Chondrocyte (in vitro differentiated cells): ENCODE data around the gene DCAF17. TPM values are rescaled to one million over a fixed set of nuclear protein-coding genes. Genes with fewer than 3 reads are reported as not detected.
"Not testable (repeated sequence)": the region's sequence is repeated elsewhere in the genome, so short reads cannot be mapped to it uniquely, and the experiment has no call there.

Experiments used
- DNase-seq: peaks from one replicate; pipeline ENCODE4 v3.0.0; 2021; ENCODE audit warnings: mixed read lengths, low spot score
- H3K27ac Mint-ChIP-seq: one replicate; pipeline ENCODE4 v1.8.0; 2021; ENCODE audit warnings: mild to moderate bottlenecking, moderate library complexity, mixed read lengths; ENCODE audit not compliant: unreplicated experiment
- H3K27me3 Mint-ChIP-seq: 2 replicates; pipeline ENCODE4 v1.8.0; 2021; ENCODE audit warnings: low read depth, mixed read lengths
- H3K36me3 Mint-ChIP-seq: 2 replicates; pipeline ENCODE4 v1.8.0; 2021; ENCODE audit warnings: low read depth, mixed read lengths
- H3K4me1 Mint-ChIP-seq: 2 replicates; pipeline ENCODE4 v1.8.0; 2021; ENCODE audit warnings: low read depth, mild to moderate bottlenecking, mixed read lengths
- H3K4me3 Mint-ChIP-seq: one replicate; pipeline ENCODE4 v1.8.0; 2021; ENCODE audit warnings: mild to moderate bottlenecking, moderate library complexity, mixed read lengths; ENCODE audit not compliant: unreplicated experiment
- H3K9me3 Mint-ChIP-seq: 2 replicates; pipeline ENCODE4 v1.8.0; 2021; ENCODE audit warnings: low read depth, mixed read lengths
- CTCF ChIP-seq: fragments of 200-600 bp; sonication (generic); IDR thresholded peaks from 2 replicates; pipeline ENCODE4 v1.5.0; 2021; ENCODE audit warnings: antibody characterized with exemption, mild to moderate bottlenecking, moderate library complexity
- total RNA-seq: library from RNA; stranded (reverse); gene quantifications from 3 replicates; pipeline ENCODE4 v1.2.1, GENCODE V29; 2021

Gene DCAF17
- total RNA-seq, 1 donor from 2014 or later, result 18.3 TPM

DNA sequence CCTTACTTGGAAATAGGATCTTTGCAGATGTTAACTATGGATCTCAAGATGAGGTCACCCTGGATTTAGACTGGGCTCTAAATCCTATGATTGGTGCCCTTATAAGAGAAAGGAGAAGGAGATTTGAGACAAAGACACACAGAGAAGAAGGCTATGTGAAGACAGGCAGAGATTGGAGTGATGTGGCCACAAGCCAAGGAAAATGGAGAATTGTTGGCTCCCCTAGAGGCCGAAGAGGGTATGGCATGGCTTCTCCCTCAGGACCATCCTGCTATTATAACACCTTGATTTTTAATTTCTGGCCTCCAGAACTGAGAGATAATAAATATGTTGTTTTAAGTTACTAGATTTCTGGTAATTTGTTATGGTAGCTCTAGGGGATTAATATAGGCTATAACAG is 95.9 kb downstream of the DCAF17 start:
- peaks cover 4% of the 10 kb centered on the region for H3K9me3 Mint-ChIP-seq
- H3K4me3 Mint-ChIP-seq, result no peak overlapping the region
- DNase-seq, result no peak
- H3K27me3 Mint-ChIP-seq, result no peaks in the 10 kb centered on the region
- peaks cover 4% of the 10 kb centered on the region for H3K36me3 Mint-ChIP-seq
- H3K27ac Mint-ChIP-seq, result no peak overlapping the region
- peak; percentile 75 for TF ChIP-seq CTCF
- peaks cover 44% of the 10 kb centered on the region for H3K4me1 Mint-ChIP-seq

DNA sequence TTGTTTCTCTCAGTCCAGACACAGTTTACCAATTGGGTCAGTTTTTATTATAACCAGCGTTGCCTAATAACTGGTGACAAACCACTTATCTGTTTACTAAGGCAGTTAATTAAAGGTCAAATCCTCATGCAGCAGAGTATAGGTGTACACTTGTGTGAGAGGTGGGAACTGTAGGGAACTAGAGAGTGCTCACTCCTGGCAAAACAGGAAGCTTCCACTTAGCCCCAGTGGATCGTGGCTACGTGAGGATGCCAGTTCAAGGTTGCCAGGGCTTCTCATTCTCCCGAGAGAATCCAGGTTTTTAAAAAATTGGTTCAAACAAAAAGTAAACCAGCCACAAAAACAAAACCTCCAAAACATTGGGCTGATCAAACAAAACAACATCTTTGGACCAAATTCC is 96.4 kb downstream of the DCAF17 start:
- peak overlapping the region; percentile 77 for H3K27ac Mint-ChIP-seq
- H3K36me3 Mint-ChIP-seq, result peaks cover 4% of the 10 kb centered on the region
- H3K27me3 Mint-ChIP-seq, result no peaks in the 10 kb centered on the region
- no peak for DNase-seq
- TF ChIP-seq CTCF, result no peak
- no peak overlapping the region for H3K4me3 Mint-ChIP-seq
- H3K9me3 Mint-ChIP-seq, result peaks cover 4% of the 10 kb centered on the region
- peaks cover 39% of the 10 kb centered on the region for H3K4me1 Mint-ChIP-seq

DNA sequence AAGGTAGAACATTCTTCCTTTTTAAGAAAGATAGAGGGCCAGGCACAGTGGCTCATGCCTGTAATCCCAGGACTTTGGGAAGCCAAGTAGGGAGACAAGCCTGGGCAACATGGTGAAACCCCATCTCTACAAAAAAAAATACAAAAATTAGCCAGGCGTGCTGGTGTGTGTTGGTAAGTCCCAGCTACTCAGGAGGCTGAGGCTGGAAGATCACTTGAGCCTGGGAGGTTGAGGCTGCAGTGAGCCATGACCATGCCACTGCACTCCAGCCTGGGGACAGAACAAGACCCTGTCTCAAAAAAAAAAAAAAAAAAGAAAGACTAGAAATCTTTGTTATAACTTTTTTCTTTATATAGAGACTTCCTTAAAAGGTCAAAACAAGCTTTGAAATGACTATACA is 96.8 kb downstream of the DCAF17 start:
- DNase-seq, H3K36me3 Mint-ChIP-seq, H3K9me3 Mint-ChIP-seq, H3K4me3 Mint-ChIP-seq, H3K27me3 Mint-ChIP-seq: not testable (repeated sequence)
- peak overlapping the region; percentile 87 for H3K27ac Mint-ChIP-seq
- peaks cover 38% of the 10 kb centered on the region for H3K4me1 Mint-ChIP-seq

DNA sequence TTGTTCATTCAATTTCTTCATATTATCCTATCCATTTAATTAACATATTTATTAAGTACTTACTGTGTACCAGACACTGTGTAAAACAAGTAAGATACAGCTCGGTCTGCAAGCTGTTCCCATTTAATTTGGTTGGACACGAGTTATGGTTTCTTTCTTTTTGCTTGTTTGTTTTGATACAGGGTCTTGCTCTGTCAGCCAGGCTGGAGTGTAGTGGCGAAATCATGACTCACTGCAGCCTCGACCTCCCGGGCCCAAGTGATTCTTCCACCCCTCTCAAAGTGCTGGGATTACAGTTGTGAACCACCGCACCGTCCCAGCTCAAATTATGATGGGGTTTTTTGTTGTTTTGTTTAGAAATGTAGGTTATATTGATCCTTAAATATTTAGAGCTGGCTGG is 97.3 kb downstream of the DCAF17 start:
- DNase-seq, result no peak
- Mint-ChIP-seq H3K36me3 (peaks cover 4% of the 10 kb centered on the region), H3K4me3 (peak overlapping the region; percentile 59), H3K27ac (peak overlapping the region; percentile 87), H3K27me3 (no peaks in the 10 kb centered on the region), H3K4me1 (peaks cover 38% of the 10 kb centered on the region), H3K9me3 (peaks cover 4% of the 10 kb centered on the region)
- no peak for TF ChIP-seq CTCF

GRCh38 chr2:171531836-171532450 is 97.9 kb downstream of the DCAF17 start:
- no peak for DNase-seq
- Mint-ChIP-seq H3K4me1 (peaks cover 38% of the 10 kb centered on the region), H3K4me3 (peak overlapping the region; percentile 59)

More at GRCh38 chr2:171531836-171532450, 97.9 kb downstream of the DCAF17 start:
- H3K36me3 Mint-ChIP-seq, result peaks cover 4% of the 10 kb centered on the region
- no peak for TF ChIP-seq CTCF
- H3K27ac Mint-ChIP-seq, result peak overlapping the region; percentile 87
- no peaks in the 10 kb centered on the region for H3K27me3 Mint-ChIP-seq
- peaks cover 4% of the 10 kb centered on the region for H3K9me3 Mint-ChIP-seq
